NCI-H2196 (cell line): ENCODE results near the gene CD96.
"Not testable (repeated sequence)": the region's sequence is repeated elsewhere in the genome, so short reads cannot be mapped to it uniquely, and the experiment has no call there.

Experiments
- DNase-seq: peaks from one replicate; lab custom pipeline; 2025; ENCODE audit not compliant: unreplicated experiment; lab: John Stamatoyannopoulos, UW

CD96 gene

DNA sequence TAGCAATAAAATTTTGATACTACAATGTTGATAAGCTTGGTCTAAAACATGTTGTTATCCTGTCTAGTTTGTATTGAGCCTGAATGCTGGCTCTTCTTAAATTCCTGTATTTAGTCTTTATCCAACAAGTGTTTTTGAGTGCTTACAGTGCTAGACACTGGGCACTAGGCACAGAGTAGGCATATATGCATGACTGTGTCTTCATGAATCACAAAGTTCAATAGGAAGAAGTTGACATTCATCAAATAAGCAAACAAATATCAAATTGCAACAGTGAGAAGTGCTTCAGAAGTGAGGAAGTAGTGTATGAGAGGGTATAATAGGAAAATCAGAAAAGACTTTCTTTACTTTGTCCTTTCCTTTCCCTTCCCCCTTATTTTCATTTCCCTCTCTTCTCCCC is 6.8 kb downstream of the CD96 start:
- DNase-seq = no peak

GRCh38 chr3:111561902-111562301 is 19.9 kb downstream of the CD96 start:
- not testable (repeated sequence) for DNase-seq

DNA sequence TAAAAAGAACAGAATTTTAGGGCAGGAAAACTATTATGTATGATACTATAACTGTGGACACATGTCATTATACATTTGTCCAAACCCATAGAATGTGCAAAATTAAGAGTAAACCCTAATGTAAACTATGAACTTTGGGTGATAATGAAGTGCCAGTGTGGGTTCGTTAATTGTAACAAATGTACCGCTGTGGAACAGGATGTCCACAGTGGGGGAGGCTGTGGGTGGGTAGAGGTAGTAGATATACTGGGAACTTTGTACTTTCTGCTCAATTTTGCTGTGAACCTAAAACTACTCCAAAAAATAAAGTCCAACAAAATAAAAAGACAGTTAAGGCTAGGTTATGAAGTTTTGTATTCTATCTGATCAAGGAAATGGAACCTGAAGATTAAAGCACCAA is 24.8 kb downstream of the CD96 start:
- no peak for DNase-seq

DNA sequence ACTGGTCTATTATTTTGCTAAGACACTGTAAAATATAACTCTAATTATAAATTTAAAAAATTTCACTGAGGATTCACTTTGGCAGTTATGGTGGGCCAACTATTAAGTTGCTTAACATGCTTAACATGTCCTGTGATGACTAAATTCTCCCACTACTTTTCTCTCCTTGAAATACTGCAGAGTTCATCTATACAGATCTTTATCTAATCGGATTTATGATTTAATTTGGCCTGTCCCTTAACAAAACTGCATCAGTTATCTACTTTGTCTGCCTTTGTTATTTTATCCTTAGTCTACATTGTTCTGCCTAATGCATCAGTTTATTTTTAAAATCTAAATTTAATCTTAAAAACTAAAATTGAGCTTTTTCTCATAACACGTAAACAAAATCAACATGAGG is 26.4 kb downstream of the CD96 start:
- no peak for DNase-seq

GRCh38 chr3:111568911-111569310 is 26.9 kb downstream of the CD96 start:
- no peak for DNase-seq

DNA sequence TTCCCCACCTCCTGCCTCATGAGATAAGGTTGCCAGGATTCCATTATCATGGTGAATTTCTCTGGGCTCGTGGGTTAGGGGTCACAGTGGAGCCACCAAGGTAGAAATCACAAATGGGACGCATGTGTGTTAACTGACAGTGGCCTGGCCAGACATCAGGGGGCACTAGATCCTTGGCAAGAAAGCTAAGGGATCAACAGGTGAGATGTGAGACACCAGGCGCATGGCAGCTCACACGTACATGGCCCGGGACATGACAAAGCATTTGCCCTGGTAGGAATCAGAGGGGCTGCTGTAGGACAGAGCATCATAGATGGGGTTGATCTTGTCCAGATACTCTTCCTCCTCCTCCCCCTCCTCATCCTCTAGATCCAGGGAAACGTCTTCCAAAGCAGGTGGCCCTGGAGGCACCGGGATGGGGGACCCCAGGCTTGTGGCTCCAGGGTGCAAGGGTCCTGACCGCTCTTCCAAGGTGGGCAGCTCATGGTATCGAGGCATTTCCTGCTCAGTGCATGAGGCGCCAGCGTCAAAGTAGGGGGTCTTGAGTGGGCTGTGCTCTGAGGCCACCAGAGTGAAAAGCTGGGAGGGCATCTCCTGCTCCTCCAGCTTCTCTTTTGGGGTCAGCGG is 28.5 kb downstream of the CD96 start:
- DNase-seq = no peak

GRCh38 chr3:111571282-111571681 is 29.3 kb downstream of the CD96 start:
- no peak for DNase-seq

- DNase-seq = no peak
Measured at GRCh38 chr3:111571907-111572460, 30.0 kb downstream of the CD96 start.

- DNase-seq = no peak
Measured at GRCh38 chr3:111577113-111577512, 35.1 kb downstream of the CD96 start.

GRCh38 chr3:111577798-111578685 is 36.0 kb downstream of the CD96 start:
- DNase-seq = no peak

DNA sequence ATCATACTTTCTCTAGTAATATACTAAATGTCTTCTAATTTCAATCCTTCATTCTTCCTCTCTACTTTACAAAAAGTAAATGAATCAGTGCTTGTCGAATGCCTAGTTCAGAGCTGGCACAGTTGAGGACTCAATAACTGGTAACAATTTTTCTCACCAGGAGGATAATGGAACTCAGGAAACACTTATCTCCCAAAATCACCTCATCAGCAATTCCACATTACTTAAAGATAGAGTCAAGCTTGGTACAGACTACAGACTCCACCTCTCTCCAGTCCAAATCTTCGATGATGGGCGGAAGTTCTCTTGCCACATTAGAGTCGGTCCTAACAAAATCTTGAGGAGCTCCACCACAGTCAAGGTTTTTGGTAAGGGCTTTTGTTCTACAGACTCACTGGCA is 36.9 kb downstream of the CD96 start:
- DNase-seq = no peak

DNA sequence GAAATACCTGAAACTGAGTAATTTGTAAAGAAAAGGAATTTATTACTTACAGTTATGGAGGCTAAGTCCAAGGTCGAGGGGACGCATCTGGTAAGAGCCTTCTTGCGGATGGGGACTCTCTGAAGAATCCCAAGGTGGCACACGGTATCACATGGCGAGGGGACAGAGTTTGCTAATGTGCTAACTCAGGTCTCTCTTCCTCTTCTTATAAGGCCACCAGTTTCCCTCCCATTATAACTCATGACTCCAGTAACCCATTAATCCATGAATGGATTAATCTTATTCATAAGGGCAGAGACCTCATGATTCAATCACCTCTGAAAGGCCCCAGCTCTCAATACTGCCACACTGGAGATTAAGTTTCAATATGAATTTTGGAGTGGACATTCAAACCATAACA is 37.5 kb downstream of the CD96 start:
- DNase-seq = no peak

GRCh38 chr3:111581403-111582119 is 39.6 kb downstream of the CD96 start:
- no peak for DNase-seq

GRCh38 chr3:111582120-111582474 is 40.1 kb downstream of the CD96 start:
- DNase-seq = no peak

- no peak for DNase-seq
Measured at GRCh38 chr3:111584744-111585143, 42.7 kb downstream of the CD96 start.

DNA sequence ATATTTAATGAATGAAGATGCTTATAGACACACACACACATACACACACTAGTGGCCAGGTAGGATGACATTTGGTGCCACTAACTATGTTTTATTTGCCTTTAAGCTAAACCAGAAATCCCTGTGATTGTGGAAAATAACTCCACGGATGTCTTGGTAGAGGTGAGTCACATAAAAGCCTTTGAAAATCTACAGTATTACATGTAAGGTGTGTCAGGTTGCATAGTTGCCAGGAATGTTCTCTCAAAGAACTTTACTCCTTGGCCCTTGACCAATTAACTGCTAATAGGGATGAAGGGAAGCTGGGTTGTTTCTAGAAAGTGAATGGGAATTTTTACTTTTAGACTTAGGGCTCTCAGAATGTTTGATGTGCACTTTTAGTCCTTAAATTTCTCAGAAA is 43.2 kb downstream of the CD96 start:
- DNase-seq = no peak

GRCh38 chr3:111588527-111588926 is 46.5 kb downstream of the CD96 start:
- no peak for DNase-seq

DNA sequence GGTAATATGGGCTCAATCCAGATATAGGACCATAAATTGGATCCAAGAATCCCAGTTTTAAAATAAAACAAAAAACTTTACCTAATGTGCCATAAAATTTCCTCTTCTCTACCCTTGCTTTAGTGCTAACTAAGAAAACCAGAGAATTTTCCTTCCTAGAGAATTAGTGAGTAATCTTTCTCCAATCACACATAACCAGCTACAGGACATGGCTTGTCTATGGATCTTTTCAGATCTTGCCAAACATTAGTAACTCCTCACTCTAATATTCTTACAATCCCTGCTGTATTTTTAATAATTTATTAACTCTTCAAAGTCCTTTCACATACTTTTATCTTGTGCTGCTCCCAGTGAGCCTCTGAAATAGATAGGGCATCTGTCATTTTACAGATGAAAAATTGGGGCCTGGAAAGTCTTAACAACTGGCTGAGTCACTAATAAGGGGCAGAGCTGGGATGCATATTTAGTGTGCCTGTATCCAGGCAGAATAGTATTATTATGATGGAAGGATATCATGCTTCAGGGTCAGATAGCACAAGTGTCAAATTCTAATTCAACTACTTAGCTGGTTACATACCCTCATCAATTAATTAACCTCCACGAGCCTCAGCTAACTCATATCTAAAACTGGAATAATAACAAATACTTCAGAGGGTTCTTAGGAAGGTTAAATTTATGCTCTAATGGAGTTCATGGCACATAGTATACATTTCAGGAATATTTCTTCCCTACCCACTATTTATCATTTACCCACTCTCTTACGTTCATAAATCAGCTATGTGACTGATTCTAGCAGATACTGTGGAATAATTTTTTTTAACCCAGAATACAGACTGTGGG is 47.5 kb downstream of the CD96 start:
- DNase-seq = no peak

DNA sequence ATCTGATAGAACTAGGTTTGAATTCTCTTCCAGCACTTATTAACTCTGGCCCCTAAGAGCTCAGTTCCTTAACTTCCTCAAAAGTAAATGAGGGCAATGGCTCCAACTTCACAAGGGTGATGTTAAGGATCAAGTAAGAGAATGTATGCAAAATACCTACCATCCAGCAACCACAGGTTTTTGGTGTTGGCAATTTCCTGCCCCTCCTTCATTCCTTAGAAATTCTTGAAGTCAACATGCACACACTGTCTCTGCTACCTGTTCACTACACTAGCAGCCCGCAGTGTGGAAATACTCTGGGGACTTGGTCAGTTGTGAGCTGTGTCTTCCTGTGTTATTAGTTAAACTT is 48.1 kb downstream of the CD96 start:
- DNase-seq = no peak

DNA sequence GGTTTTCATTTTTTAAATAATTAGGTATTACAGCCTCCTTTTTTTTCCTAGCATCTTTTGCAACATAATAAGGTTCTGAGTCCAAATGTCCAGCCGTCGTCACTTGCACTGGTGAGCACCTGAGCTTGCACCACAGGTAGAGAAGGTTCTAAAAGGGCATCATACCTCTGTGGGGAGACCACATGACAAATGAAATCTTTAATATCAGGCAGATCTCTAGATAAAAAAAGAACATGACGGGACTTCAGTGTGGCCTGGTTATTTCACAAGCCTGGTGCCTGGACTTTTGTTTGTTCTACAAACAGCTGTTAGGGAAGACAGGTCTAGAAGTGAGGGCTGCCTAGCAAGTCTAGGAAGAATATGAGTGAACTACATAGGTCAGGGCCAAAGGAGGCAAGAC is 49.6 kb downstream of the CD96 start:
- DNase-seq = no peak

DNA sequence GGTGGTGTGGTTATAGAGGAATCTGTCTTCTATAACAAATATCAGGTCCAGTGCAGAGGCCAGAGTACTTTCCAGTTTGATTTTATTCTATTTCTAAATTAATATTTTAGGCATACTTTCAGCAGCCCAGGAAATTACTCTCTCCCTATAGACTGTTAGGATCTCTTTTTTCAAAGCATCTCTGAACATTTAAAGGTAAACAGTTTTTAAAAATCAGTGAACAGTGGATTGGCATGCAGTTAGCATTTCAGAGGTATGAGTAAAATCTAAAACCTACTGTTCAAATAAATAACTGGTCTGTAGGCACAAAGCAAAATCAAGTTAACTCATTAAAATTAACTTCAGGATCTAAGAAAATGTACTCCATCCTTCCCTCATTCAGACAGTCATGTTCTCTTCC is 50.1 kb downstream of the CD96 start:
- no peak for DNase-seq
